Astrocyte (in vitro differentiated cells and primary cell): ENCODE measurements around the gene C16orf46.

Source experiments
- CTCF ChIP-seq: IDR thresholded peaks from 2 replicates; pipeline ENCODE4 v1.5.1; 2011; ENCODE audit warnings: low read depth, mild to moderate bottlenecking, inconsistent platforms, low read length, moderate library complexity; ENCODE audit not compliant: insufficient read depth
- EZH2 ChIP-seq: IDR thresholded peaks from 2 replicates; pipeline ENCODE4 v1.6.1; 2012; ENCODE audit warnings: mild to moderate bottlenecking, low read length, inconsistent platforms; ENCODE audit not compliant: insufficient read depth

- TF ChIP-seq CTCF (no peak), EZH2 (no peak)
Measured at GRCh38 chr16:81094771-81095251, 17.8 kb upstream of the C16orf46 start.
